MM.1S (cell line): ENCODE results near the gene MYADML2.

Source experiments
- CTCF ChIP-seq: fragments of 300-600 bp; sonication (generic); IDR thresholded peaks from 2 replicates; pipeline ENCODE4 v1.5.1; 2016; ENCODE audit warnings: antibody characterized with exemption, low read length, mixed read lengths
- EZH2 ChIP-seq: fragments of 300-600 bp; sonication (generic); optimal IDR thresholded peaks from 2 replicates; pipeline ENCODE3; 2017; ENCODE audit warnings: low read depth, mild to moderate bottlenecking, antibody characterized with exemption, low read length, mixed read lengths
- EZH2phosphoT487 ChIP-seq: fragments of 300-600 bp; sonication (generic); IDR thresholded peaks from 2 replicates; pipeline ENCODE4 v1.6.1; 2018; ENCODE audit warnings: antibody characterized with exemption, low read length

GRCh38 chr17:81995463-81996231 is 48.6 kb upstream of the MYADML2 start:
- no peak for TF ChIP-seq CTCF
- TF ChIP-seq EZH2: no peak
- TF ChIP-seq EZH2phosphoT487: no peak
